ENCODE measurements around the gene FOXD2.

The FOXD2 gene

GRCh38 chr1:47468709-47469389 lies 31.0 kb downstream of the FOXD2 start:
- DNase-seq (ENCODE audit: low spot score), result no peak

- DNase-seq (ENCODE audit: low spot score), result no peak
Observed at GRCh38 chr1:47469390-47469759, 31.5 kb downstream of the FOXD2 start.

GRCh38 chr1:47469910-47470309 lies 32.1 kb downstream of the FOXD2 start:
- no peak for DNase-seq (ENCODE audit: low spot score)

- no peak for DNase-seq (ENCODE audit: low spot score)
Observed at GRCh38 chr1:47471163-47471562, 33.3 kb downstream of the FOXD2 start.

GRCh38 chr1:47474278-47475193 lies 36.7 kb downstream of the FOXD2 start:
- no peak for DNase-seq (ENCODE audit: low spot score)

- no peak for DNase-seq (ENCODE audit: low spot score)
Observed at GRCh38 chr1:47477595-47478080, 39.8 kb downstream of the FOXD2 start.

- no peak for DNase-seq (ENCODE audit: low spot score)
Observed at GRCh38 chr1:47478090-47478489, 40.2 kb downstream of the FOXD2 start.

GRCh38 chr1:47479664-47480063 lies 41.8 kb downstream of the FOXD2 start:
- DNase-seq (ENCODE audit: low spot score), result no peak

- DNase-seq (ENCODE audit: low spot score), result no peak
Observed at GRCh38 chr1:47481936-47482335, 44.1 kb downstream of the FOXD2 start.

- DNase-seq (ENCODE audit: low spot score), result no peak
Observed at GRCh38 chr1:47482786-47483185, 44.9 kb downstream of the FOXD2 start.

GRCh38 chr1:47483651-47484050 lies 45.8 kb downstream of the FOXD2 start:
- no peak for DNase-seq (ENCODE audit: low spot score)

GRCh38 chr1:47485817-47486216 lies 48.0 kb downstream of the FOXD2 start:
- no peak for DNase-seq (ENCODE audit: low spot score)

GRCh38 chr1:47487332-47487731 lies 49.5 kb downstream of the FOXD2 start:
- DNase-seq (ENCODE audit: low spot score), result no peak

- no peak for DNase-seq (ENCODE audit: low spot score)
Observed at GRCh38 chr1:47487850-47488450, 50.1 kb downstream of the FOXD2 start.
